Smooth muscle cell (in vitro differentiated cells): ENCODE measurements around the gene GCNT2. TPM values are rescaled to one million over a fixed set of nuclear protein-coding genes. Genes with fewer than 3 reads are reported as not detected.

Experiments used
- DNase-seq: peaks from one replicate; lab custom pipeline; 2025; ENCODE audit not compliant: unreplicated experiment; lab: John Stamatoyannopoulos, UW
- H2AFZ ChIP-seq: fragments of 200-600 bp; sonication (generic); 2 replicates; pipeline ENCODE4 v1.6.0; 2016; ENCODE audit warnings: antibody characterized with exemption, low read depth, mild to moderate bottlenecking
- H3F3A ChIP-seq: fragments of 200-600 bp; sonication (generic); 2 replicates; pipeline ENCODE4 v1.6.0; 2017; ENCODE audit warnings: antibody characterized with exemption, low read depth
- H3K27ac ChIP-seq: fragments of 200-600 bp; sonication (generic); 2 replicates; pipeline ENCODE4 v1.5.1; 2016; ENCODE audit warnings: low read depth, mild to moderate bottlenecking
- H3K27me3 ChIP-seq: fragments of 200-600 bp; sonication (generic); 2 replicates; pipeline ENCODE4 v1.6.1; 2016; ENCODE audit warnings: low read depth, mild to moderate bottlenecking
- H3K36me3 ChIP-seq: fragments of 200-600 bp; sonication (generic); 2 replicates; pipeline ENCODE4 v1.5.1; 2016; ENCODE audit warnings: low read depth
- H3K4me1 ChIP-seq: fragments of 200-600 bp; sonication (generic); 2 replicates; pipeline ENCODE4 v1.5.1; 2016; ENCODE audit warnings: low read depth
- H3K4me2 ChIP-seq: fragments of 200-600 bp; sonication (generic); 2 replicates; pipeline ENCODE4 v1.6.0; 2016; ENCODE audit warnings: mild to moderate bottlenecking
- H3K4me3 ChIP-seq: fragments of 200-600 bp; sonication (generic); 2 replicates; pipeline ENCODE4 v1.5.1; 2016; ENCODE audit warnings: mild to moderate bottlenecking
- H3K79me2 ChIP-seq: fragments of 200-600 bp; sonication (generic); 2 replicates; pipeline ENCODE4 v1.6.0; 2016; ENCODE audit warnings: low read depth, mild to moderate bottlenecking
- H3K9ac ChIP-seq: fragments of 200-600 bp; sonication (generic); 2 replicates; pipeline ENCODE4 v1.6.0; 2016; ENCODE audit warnings: low read depth
- H3K9me3 ChIP-seq: fragments of 200-600 bp; sonication (generic); replicated peaks from 2 replicates; pipeline ENCODE4 v1.5.1; 2016; ENCODE audit warnings: low read depth
- H4K20me1 ChIP-seq: fragments of 200-600 bp; sonication (generic); 2 replicates; pipeline ENCODE4 v1.6.0; 2016; ENCODE audit warnings: low read depth
- WGBS: methylation state at CpG from one replicate; pipeline ENCODE4 v1.1.7; 2016; ENCODE audit warnings: low lambda C conversion rate; 5-methylcytosine and 5-hydroxymethylcytosine counted together
- polyA plus RNA-seq: library from polyadenylated mRNA; unstranded; fragments of >200 nt; fragmentation: Nextera tagmentation; extraction: Ambion mirVana; gene quantifications from 2 replicates; pipeline ENCODE4 v1.2.1, GENCODE V29; 2016
- total RNA-seq: library from RNA; depleted of rRNA; stranded (reverse); fragments of >200 nt; gene quantifications from 2 replicates; pipeline ENCODE4 v1.2.3, GENCODE V29; 2014
- TF ChIP-seq, protein P1 (sequence below): fragments of 200-600 bp; sonication (generic); IDR thresholded peaks from 2 replicates; pipeline ENCODE4 v1.5.1; 2017; ENCODE audit warnings: borderline replicate concordance, mild to moderate bottlenecking, antibody characterized with exemption; ENCODE audit not compliant: insufficient read depth, poor library complexity, severe bottlenecking

The GCNT2 gene
- total and polyA plus RNA-seq, 2 experiments from 2014 or later, result 0.13 to 2.4 TPM

DNA sequence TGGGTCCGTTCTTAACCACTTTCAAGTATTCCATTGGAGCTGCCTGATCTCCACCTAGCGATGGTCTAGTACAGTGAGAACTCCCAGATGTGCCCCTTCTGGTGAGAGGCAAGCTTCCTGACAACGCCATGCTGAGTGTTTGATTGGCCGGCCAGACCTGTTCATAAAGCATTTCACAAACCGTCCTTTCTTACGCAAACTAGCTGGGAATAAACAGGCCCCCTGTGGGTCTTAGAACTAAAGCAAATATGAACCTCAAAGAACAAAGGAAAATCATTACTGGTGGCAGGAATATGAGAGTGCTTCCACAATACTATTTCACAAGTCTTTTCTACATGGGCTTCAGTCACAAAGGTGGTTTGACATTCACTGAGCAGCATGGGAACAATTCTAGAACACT is 15.6 kb upstream of the GCNT2 start:
- Histone ChIP-seq H4K20me1 (no peaks in the 10 kb centered on the region), H3K9ac (no peak overlapping the region), H3K4me2 (no peak overlapping the region), H3K9me3 (no peaks in the 10 kb centered on the region), H3F3A (no peaks in the 10 kb centered on the region), H3K79me2 (no peaks in the 10 kb centered on the region), H3K27ac (no peak overlapping the region), H3K36me3 (no peaks in the 10 kb centered on the region), H3K4me1 (no peaks in the 10 kb centered on the region), H3K27me3 (no peaks in the 10 kb centered on the region), H3K4me3 (no peak overlapping the region), H2AFZ (no peak overlapping the region)
- DNase-seq, result no peak
- TF ChIP-seq, protein P1, sequence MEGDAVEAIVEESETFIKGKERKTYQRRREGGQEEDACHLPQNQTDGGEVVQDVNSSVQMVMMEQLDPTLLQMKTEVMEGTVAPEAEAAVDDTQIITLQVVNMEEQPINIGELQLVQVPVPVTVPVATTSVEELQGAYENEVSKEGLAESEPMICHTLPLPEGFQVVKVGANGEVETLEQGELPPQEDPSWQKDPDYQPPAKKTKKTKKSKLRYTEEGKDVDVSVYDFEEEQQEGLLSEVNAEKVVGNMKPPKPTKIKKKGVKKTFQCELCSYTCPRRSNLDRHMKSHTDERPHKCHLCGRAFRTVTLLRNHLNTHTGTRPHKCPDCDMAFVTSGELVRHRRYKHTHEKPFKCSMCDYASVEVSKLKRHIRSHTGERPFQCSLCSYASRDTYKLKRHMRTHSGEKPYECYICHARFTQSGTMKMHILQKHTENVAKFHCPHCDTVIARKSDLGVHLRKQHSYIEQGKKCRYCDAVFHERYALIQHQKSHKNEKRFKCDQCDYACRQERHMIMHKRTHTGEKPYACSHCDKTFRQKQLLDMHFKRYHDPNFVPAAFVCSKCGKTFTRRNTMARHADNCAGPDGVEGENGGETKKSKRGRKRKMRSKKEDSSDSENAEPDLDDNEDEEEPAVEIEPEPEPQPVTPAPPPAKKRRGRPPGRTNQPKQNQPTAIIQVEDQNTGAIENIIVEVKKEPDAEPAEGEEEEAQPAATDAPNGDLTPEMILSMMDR, result no peak
- WGBS, result 62% methylated on average over 6 of the region's 6 CpGs

DNA sequence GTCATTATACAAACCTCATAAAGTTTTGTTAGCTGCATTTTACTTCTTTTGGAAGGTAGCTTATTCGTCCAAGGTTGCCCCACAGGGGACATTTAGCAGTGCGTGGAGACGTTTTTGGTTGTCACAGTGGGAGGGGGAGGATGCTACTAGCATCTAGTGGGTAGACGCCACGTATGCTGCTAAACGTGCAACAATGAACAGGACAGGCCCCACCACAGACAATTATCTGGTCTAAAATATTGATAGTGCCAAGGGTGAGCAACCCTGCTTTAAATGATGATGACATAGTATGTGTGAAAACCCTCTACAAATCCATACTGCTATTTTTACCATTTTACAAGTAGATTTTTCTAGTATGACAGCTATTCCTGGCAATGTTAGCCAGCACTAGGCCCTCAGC is 13.9 kb upstream of the GCNT2 start:
- DNase-seq, result no peak
- Histone ChIP-seq H3K4me3 (no peak overlapping the region), H3K9me3 (no peaks in the 10 kb centered on the region), H3K79me2 (no peaks in the 10 kb centered on the region), H3K9ac (no peak overlapping the region), H3K36me3 (no peaks in the 10 kb centered on the region), H3K27ac (no peak overlapping the region), H2AFZ (no peak overlapping the region), H3K4me2 (no peak overlapping the region), H3F3A (no peaks in the 10 kb centered on the region), H3K4me1 (peaks cover 2% of the 10 kb centered on the region), H3K27me3 (no peaks in the 10 kb centered on the region), H4K20me1 (no peaks in the 10 kb centered on the region)
- TF ChIP-seq, protein P1, result no peak
- 84% methylated on average over 6 of the region's 6 CpGs for WGBS

DNA sequence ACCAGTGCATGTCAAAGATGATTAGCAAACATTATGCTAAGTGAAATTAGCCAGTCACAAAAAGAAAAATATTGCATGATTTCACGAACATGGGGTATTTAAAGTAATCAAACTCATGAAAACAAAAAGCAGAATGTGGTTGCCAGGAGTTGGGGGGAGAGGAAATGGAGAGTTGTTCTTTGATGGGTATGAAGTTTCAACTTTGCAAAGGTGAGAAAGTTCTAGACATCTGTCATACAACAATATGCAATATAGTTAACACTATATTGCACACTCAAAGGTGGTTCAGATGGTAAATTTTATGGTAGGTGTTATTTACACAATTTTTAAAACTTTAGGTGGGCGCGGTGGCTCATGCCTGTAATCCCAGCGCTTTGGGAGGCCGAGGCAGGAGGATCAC is 13.4 kb upstream of the GCNT2 start:
- Histone ChIP-seq H3K27ac (no peak overlapping the region), H3K27me3 (no peaks in the 10 kb centered on the region), H3K4me1 (peaks cover 2% of the 10 kb centered on the region), H3K79me2 (no peaks in the 10 kb centered on the region), H4K20me1 (no peaks in the 10 kb centered on the region), H3K4me2 (no peak overlapping the region), H3K9ac (no peak overlapping the region), H3K36me3 (no peaks in the 10 kb centered on the region), H3K4me3 (no peak overlapping the region), H3K9me3 (no peaks in the 10 kb centered on the region), H3F3A (no peaks in the 10 kb centered on the region), H2AFZ (no peak overlapping the region)
- DNase-seq, result no peak
- WGBS, result 88% methylated on average over 5 of the region's 5 CpGs
- TF ChIP-seq, protein P1, result no peak

DNA sequence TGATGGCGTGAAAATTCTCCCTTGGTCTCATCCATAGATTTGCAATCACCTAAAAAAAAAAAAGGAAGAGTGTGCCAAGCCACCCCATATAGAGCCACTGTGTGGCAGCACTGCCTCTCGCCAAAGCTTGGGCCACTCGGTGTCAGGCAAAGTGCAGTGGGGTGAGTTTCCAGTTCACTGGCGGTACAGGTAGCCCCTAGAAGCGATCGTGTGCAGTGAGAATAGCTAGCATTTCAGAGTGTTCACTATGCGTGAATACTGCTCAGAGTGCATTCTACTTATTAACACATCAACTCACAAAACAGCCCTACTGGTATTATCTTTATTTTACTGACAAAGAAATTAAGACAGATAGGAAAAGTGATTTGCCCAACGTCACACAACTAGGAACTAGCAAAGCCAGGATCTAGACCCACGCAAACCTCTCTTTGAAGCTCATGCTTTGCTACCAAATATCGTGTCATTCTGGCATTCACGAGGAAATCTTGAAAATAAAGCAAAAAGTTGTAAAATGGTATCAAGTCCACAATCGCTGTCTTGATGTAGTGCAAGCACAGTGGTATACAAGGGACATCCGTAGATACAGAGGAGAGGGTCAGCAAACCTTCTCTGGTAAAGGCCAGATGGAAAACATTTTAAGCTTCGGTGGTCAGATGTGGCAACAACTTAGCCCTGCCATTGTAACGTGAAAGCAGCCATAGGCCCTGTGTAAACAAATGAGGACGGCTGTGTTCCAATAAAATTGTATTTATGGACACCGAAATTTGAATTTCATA is 10.4 kb upstream of the GCNT2 start:
- Histone ChIP-seq H3K27me3 (no peaks in the 10 kb centered on the region), H3K9me3 (no peaks in the 10 kb centered on the region), H4K20me1 (no peaks in the 10 kb centered on the region), H3K4me2 (peak overlapping the region; percentile 9), H3K9ac (no peak overlapping the region), H3K79me2 (no peaks in the 10 kb centered on the region), H3K27ac (peak overlapping the region; percentile 28), H3F3A (no peaks in the 10 kb centered on the region), H3K4me3 (no peak overlapping the region), H3K36me3 (no peaks in the 10 kb centered on the region), H3K4me1 (peaks cover 2% of the 10 kb centered on the region), H2AFZ (no peak overlapping the region)
- TF ChIP-seq, protein P1, result peak; percentile 54
- WGBS, result 51% methylated on average over 17 of the region's 17 CpGs
- DNase-seq, result no peak
